ENCODE data around the gene LENEP.

- TF ChIP-seq CTCF (IDR thresholded peaks at IDR 0.05) (no peak), POLR2A (IDR thresholded peaks at IDR 0.05) (no peak)
Measured at GRCh38 chr1:154958681-154959425, 34.5 kb upstream of the LENEP start.
